HG02798 (cell line): ENCODE data around the gene PTCHD4.
"Not testable (repeated sequence)": the region's sequence is repeated elsewhere in the genome, so short reads cannot be mapped to it uniquely, and the experiment has no call there.

ENCODE experiments used
- ATAC-seq: cut with Tn5 transposase; IDR thresholded peaks from one replicate; pipeline ENCODE4 v1.9.1; 2021; ENCODE audit warnings: mild to moderate bottlenecking; ENCODE audit not compliant: unreplicated experiment, poor library complexity

Gene PTCHD4

GRCh38 chr6:48111143-48111506, at the start of gene PTCHD4:
TSS of gene PTCHD4 (minus strand) at chr6:48111197. CDS start at chr6:48068957, 42,240 bp downstream.
- peak; percentile 42 for ATAC-seq

- ATAC-seq, result no peak
Measured at GRCh38 chr6:48151142-48151541, 40.1 kb upstream of the PTCHD4 start.

GRCh38 chr6:48150701-48151100, 39.7 kb upstream of the PTCHD4 start:
- ATAC-seq, result no peak

GRCh38 chr6:48147051-48147450, 36.1 kb upstream of the PTCHD4 start:
- no peak for ATAC-seq

- ATAC-seq, result no peak
Measured at GRCh38 chr6:48144021-48144420, 33.0 kb upstream of the PTCHD4 start.

- ATAC-seq, result no peak
Measured at GRCh38 chr6:48141975-48142374, 31.0 kb upstream of the PTCHD4 start.

- ATAC-seq, result no peak
Measured at GRCh38 chr6:48139818-48140614, 29.0 kb upstream of the PTCHD4 start.

- no peak for ATAC-seq
Measured at GRCh38 chr6:48136856-48137255, 25.9 kb upstream of the PTCHD4 start.

GRCh38 chr6:48135323-48136084, 24.5 kb upstream of the PTCHD4 start:
- ATAC-seq, result no peak

- no peak for ATAC-seq
Measured at GRCh38 chr6:48134246-48134645, 23.2 kb upstream of the PTCHD4 start.

GRCh38 chr6:48123601-48124000, 12.6 kb upstream of the PTCHD4 start:
- ATAC-seq, result no peak

- ATAC-seq, result not testable (repeated sequence)
Measured at GRCh38 chr6:48121983-48122749, 11.2 kb upstream of the PTCHD4 start.

GRCh38 chr6:48116699-48117645, 6.0 kb upstream of the PTCHD4 start:
- no peak for ATAC-seq

- ATAC-seq, result no peak
Measured at GRCh38 chr6:48113130-48113529, 2.1 kb upstream of the PTCHD4 start.

GRCh38 chr6:48111575-48111974, 578 bp upstream of the PTCHD4 start:
- ATAC-seq, result peak; percentile 46

GRCh38 chr6:48110436-48111142, 408 bp downstream of the PTCHD4 start:
- ATAC-seq, result no peak

- ATAC-seq, result no peak
Measured at GRCh38 chr6:48109944-48110343, 1.1 kb downstream of the PTCHD4 start.

- not testable (repeated sequence) for ATAC-seq
Measured at GRCh38 chr6:48102476-48103195, 8.4 kb downstream of the PTCHD4 start.

GRCh38 chr6:48101290-48101689, 9.7 kb downstream of the PTCHD4 start:
- peak; percentile 73 for ATAC-seq
